NCI-H774 (cell line): Measurements from ENCODE around the gene CAMTA1.

Experiments
- DNase-seq: peaks from one replicate; lab custom pipeline; 2025; lab: John Stamatoyannopoulos, UW

Gene CAMTA1

GRCh38 chr1:7558921-7559869, 773.9 kb downstream of the CAMTA1 start:
- no peak for DNase-seq

GRCh38 chr1:7560128-7560527, 774.9 kb downstream of the CAMTA1 start:
- DNase-seq, result no peak

GRCh38 chr1:7560601-7561181, 775.4 kb downstream of the CAMTA1 start:
- DNase-seq, result no peak

- no peak for DNase-seq
These were observed 776.2 kb downstream of the CAMTA1 start for GRCh38 chr1:7561331-7561921.

- DNase-seq, result no peak
These were observed 776.9 kb downstream of the CAMTA1 start for GRCh38 chr1:7561936-7562728.

- no peak for DNase-seq
These were observed 777.7 kb downstream of the CAMTA1 start for GRCh38 chr1:7562729-7563605.

- no peak for DNase-seq
These were observed 778.9 kb downstream of the CAMTA1 start for GRCh38 chr1:7564137-7564536.

- no peak for DNase-seq
These were observed 780.0 kb downstream of the CAMTA1 start for GRCh38 chr1:7565099-7565750.

GRCh38 chr1:7566417-7567375, 781.4 kb downstream of the CAMTA1 start:
- DNase-seq, result no peak

GRCh38 chr1:7567376-7567775, 782.1 kb downstream of the CAMTA1 start:
- no peak for DNase-seq

- DNase-seq, result no peak
These were observed 782.8 kb downstream of the CAMTA1 start for GRCh38 chr1:7568053-7568452.

- no peak for DNase-seq
These were observed 783.8 kb downstream of the CAMTA1 start for GRCh38 chr1:7568901-7569524.

GRCh38 chr1:7570311-7570710, 785.1 kb downstream of the CAMTA1 start:
- no peak for DNase-seq

GRCh38 chr1:7572654-7573152, 787.4 kb downstream of the CAMTA1 start:
- DNase-seq, result no peak

GRCh38 chr1:7573481-7573880, 788.2 kb downstream of the CAMTA1 start:
- no peak for DNase-seq

- no peak for DNase-seq
These were observed 789.1 kb downstream of the CAMTA1 start for GRCh38 chr1:7574121-7575040.

- no peak for DNase-seq
These were observed 789.8 kb downstream of the CAMTA1 start for GRCh38 chr1:7575041-7575400.
